GM18499 (cell line): ENCODE data around the gene GNAI1.

Experiments
- ATAC-seq: cut with Tn5 transposase; IDR thresholded peaks from one replicate; pipeline ENCODE4 v1.9.1; 2021; ENCODE audit warnings: moderate number of reproducible peaks; ENCODE audit not compliant: insufficient read depth, unreplicated experiment

The GNAI1 gene

GRCh38 chr7:80131675-80132435, 2.8 kb upstream of the GNAI1 start:
- ATAC-seq: no peak

DNA sequence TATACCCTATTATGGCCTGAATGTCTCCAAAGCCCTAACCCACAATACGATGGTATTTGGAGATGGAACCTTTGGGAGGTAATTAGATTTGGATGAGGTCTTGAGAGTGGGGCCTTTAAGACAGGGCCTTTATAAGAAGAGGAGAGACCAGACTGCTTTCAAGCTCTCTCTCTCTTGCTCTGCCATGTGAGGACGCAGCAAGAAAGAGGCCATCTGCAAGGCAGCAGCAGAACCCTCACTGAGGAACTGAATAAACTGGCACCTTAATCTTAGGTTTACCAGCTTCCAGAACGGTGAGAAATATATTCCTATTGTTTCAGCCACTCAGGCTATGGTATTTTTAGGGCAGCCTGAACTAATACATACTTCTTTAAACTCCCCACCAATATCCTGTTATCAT, 2.0 kb upstream of the GNAI1 start:
- ATAC-seq: no peak

- ATAC-seq: no peak
Observed at GRCh38 chr7:80133361-80134114, 1.1 kb upstream of the GNAI1 start.

DNA sequence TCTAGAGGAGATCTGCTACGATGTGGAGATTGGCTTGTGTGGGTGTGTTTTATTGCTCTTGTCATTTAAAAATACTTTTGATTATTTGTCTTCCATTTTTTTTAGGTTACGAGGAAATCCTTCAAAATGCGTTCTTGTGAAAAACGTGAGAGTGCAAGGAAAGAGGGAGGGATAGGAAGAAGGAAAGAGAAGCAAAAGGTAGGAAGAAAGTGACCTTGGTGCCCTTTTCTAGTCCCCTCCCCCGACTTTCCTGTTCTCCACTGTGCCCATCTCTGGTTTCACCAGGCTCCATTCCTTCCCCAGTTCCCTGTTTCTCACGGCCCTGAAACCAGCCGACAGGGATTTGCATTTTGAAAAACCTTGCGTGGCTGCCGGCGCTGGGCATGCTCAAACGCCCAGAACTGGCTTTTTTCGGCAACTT, 506 bp upstream of the GNAI1 start:
- ATAC-seq: no peak

DNA sequence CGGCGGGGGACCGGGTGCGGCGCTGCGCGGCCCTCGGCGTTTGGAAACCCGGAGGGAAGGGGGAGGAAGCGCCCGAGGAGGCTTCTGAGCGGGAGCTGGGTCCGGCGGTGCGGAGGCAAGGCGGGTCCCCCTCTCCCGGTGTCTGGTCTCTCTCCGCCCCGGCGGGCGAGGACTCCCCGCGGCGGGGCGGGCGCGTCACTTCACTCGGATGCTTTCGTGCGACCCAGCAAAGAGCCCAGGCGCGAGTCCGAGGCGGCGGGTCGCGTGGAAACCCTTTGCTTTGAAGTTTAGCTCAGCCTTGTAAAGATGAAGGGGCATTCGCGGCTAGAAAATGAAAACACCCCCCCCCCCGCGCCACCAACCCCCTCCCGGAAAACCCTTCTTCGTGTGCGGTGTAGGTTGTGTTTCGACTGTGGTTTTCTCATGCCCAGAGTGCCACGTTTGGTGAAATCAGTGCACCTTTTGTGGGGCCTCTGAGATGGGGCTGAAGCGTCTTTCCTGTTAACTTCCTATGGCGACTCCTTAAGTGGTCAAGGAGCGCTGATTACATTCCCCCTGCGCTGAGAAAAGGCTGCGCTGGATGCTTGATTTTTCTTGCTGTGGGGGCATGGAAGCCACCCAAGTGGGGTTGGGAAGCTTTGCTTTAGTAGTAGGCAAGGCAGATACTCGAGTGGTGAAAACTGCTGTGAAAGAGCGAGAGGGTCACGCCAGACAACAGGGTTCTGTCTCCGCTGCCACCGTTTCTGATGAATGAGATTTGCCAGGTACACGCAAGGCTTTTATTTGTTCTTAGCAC, 876 bp downstream of the GNAI1 start:
- no peak for ATAC-seq

- no peak for ATAC-seq
Observed at GRCh38 chr7:80136261-80137055, 1.8 kb downstream of the GNAI1 start.

- no peak for ATAC-seq
Observed at GRCh38 chr7:80137410-80137809, 2.8 kb downstream of the GNAI1 start.

- ATAC-seq: no peak
Observed at GRCh38 chr7:80139236-80139635, 4.6 kb downstream of the GNAI1 start.

DNA sequence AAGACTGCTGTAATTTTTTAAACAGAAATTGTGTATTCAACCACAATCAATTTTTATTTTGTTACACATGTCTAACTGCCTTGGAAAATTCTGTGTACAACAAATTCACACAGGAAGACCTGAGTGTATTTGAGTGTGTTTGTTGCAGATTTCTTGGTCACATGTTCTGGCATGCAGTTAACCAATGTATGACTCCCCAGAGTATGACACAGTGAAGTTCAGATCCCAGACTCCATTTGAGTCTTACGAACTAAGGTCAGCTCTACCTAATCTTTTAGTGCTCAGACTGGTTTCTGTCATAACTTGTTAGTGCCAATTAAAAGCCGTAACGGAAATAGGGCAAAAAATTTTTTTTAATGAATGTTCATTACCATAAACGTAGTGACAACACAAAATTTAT, 5.8 kb downstream of the GNAI1 start:
- no peak for ATAC-seq

DNA sequence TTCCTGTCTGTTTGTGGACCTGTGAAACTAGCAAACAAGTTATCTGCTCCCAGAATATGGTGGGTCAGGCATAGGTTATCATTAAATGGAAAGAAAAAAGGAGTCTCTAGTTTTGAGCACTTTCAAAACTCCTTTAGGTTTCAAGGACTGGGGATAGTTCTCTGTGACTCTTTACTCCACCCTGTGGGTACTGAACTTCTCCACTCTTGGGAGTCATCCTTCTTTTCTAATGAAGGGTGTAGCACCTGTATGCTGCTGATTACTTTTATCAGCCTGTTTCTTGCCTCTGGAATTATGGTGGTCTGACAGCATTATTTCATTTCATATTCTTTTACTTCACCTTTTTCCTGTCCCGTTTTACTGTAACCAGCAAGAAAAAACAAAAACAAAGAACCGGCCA, 6.7 kb downstream of the GNAI1 start:
- no peak for ATAC-seq

DNA sequence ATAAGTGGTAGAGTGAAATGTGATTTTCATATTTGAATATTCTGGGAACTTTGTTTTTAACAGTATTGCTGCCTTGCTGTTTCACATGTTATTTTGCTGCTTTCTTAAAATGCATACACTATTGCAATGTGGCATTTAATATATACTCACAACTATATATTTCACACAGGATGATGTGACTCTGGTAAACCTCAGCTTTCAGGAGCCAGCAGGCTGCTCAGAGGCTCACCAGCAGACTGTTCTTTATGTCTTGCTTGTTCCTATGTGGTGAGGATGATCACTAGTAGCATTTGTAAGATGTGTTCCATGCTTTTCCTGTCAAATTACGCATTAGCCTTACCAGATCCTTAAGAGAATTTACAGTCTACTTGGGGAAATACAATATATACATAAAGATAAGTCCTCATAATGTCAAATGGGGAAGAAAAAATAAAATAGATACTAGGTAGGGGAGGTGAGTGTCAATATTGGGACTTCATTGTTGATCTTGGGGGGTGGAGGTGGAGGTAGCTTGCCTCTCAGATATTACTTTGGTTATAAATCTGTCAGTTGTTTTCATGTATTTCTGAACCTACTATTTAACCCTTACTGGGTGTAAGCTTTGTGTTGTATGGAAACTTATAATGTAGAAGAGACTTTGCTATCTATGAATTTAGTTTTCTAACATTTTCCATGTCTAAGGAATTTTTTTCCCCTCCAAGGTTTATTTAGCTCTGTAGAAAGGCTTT, 8.4 kb downstream of the GNAI1 start:
- no peak for ATAC-seq

GRCh38 chr7:80145780-80146422, 11.3 kb downstream of the GNAI1 start:
- ATAC-seq: no peak

DNA sequence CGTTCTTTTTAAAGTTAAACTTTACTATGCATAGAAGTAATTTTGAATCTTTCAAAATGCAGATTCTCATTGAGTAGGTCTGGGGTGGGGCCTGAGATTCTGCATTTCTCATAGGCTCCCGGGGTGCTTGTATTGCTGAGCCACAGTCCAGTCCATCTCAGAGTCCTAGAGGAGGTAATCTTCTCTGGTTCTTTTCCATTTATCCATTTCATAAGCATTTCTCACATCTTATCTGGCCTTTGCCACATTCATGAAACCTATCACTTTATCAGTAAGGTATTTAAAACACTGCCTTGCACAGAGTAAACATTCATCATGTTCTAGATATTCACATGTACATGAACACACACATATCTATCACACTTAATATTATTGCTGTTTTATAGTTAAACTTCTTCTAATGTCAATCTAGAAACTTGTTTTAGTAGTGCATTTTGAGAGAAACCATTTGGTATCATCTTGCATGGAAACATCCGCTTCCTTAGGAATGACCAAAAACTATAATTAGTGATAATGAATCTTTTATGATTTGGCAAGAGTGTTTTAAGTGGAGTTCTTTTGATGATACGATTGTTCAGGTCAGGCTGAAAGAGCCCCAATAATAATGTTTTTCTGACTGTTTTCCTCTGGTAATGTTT, 12.0 kb downstream of the GNAI1 start:
- ATAC-seq: no peak

DNA sequence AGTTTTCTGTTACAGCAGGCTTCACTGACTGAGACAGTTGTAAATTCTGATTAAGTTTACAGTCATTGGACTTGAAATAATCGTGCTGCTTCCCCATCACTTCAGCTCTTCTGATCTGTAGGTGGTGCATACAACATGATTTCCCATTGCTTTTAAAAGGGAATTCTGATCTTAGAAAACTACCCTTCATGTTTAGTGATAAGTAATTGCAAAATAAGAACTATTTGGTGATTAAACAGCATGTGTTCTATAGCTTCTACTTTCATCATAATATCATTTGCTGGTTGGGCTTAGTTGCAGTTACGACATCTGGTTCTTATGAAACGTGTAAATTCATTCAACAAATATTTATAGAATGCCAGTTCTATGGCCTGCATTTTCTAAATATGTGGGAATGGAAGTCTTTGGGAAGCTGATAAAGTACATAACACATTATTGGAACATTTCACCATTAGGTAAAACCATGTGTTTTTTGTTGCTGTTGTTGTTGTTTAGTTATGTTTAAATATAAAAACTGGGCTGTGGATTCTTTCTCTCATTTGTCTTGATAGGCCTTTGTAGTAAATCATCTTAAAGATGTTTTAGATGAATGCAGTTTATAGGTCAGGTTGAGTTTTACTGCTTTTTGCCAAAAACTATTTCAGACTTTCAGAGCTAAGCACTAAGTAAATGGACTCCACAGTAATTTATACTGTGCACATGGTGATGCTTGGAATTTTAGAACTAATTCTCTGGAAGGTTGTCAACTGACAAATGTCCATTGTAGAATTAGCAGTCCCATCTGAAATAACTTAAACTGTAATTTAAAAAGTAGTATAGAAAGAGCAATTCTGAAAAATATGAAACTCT, 13.1 kb downstream of the GNAI1 start:
- ATAC-seq: no peak

DNA sequence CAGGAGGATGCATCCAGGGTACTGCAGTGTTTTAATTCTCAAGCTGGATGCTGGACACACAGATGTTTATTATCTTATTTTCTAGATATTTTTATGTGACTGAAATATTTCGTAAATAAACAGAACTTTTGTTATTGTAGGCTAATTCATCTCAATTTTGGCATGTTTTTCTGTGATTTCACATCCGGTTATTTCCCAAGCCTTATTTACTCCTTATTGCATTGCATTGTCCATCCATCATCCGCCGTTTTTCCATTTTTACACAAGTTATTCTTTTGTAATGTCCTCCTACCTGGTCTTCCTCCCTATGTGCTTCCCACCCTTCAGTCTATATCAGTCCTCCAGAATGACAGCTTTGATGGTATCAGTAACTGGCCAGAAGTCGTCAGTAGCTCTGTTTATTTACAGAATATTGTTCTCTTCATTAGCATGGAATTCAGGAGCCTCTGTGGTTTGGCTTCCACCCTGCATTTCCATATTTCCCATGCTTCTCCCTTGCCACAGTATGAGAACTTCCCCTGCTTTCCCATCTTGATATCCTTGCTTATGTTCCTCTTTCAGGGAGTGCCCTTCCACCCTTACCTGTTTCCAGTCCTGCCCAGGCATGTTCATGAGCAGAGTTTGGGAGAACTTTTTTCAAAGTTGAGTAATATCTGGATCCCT, 16.1 kb downstream of the GNAI1 start:
- ATAC-seq: no peak

DNA sequence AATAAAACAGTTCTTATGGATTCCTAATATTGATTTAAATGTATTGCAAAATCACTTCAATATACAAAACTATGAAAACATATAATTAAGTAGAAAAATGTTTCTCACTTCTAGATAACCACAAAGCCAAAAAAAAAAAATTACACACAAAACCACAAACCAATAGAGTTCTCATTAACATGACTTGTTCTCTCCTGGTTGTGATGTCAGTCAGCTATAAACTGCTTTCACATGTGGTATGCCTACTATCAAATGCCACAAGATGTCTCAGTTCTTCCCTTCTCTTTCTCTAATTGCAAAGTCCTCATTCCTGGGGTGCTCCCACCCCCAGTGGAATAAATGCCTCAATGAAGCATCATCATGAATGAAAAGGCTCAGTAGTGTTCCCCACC, 16.6 kb downstream of the GNAI1 start:
- ATAC-seq: no peak

DNA sequence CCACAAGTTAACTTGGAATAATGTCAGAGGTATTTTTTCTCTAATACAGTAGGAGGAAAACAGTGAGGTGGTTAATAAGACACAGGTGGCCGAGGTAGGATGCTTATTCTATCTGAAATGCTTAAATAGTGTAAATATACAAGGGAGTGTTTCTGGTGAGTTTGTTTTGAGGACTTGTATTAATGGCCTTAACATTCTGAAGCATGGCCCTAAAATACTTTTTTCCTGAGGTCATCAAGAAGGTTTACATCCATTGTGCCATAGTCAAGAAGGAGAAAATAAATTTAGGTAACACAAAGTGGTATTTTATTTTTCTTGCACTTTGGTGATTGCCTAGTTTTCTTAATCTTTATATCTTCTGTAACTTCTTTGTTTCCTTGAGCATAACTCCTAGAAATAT, 18.8 kb downstream of the GNAI1 start:
- ATAC-seq: no peak
